Activated CD8-positive, alpha-beta memory T cell treated with anti-CD3 and anti-CD28 coated beads, Interleukin-2, amount 10 ng/mL, durations not matched to agents 7 days and 5 days (primary cell): ENCODE data around the gene MYL5. TPM values are rescaled to one million over a fixed set of nuclear protein-coding genes. Genes with fewer than 3 reads are reported as not detected.

Source experiments
- ATAC-seq: fragments of 150-1000 bp; cut with Tn5 transposase; one replicate; pipeline ENCODE4 v1.10.0; 2021; ENCODE audit warnings: moderate library complexity
- CTCF ChIA-PET: fragments of 350-600 bp; sonication (Branson Sonifier 250); formaldehyde crosslinking; loops from one replicate; lab custom pipeline; 2021; ENCODE audit warnings: antibody characterized with exemption; lab: Charles Lee
- DNase-seq: peaks from one replicate; pipeline ENCODE4 v3.0.0-alpha.2; 2020
- H3K27ac Mint-ChIP-seq: one replicate; pipeline ENCODE4 v1.8.0; 2021; ENCODE audit warnings: mild to moderate bottlenecking, mixed read lengths
- H3K27me3 Mint-ChIP-seq: one replicate; pipeline ENCODE4 v1.8.0; 2021; ENCODE audit warnings: mixed read lengths
- H3K36me3 Mint-ChIP-seq: one replicate; pipeline ENCODE4 v1.8.0; 2021; ENCODE audit warnings: mild to moderate bottlenecking, mixed read lengths
- H3K4me1 Mint-ChIP-seq: one replicate; pipeline ENCODE4 v1.8.0; 2021; ENCODE audit warnings: mixed read lengths
- H3K4me3 Mint-ChIP-seq: one replicate; pipeline ENCODE4 v1.8.0; 2021; ENCODE audit warnings: mild to moderate bottlenecking, moderate library complexity, mixed read lengths
- H3K9me3 Mint-ChIP-seq: one replicate; pipeline ENCODE4 v1.8.0; 2022; ENCODE audit warnings: low read depth, mixed read lengths
- total RNA-seq, 2 experiments: library from RNA; stranded (reverse); gene quantifications; one replicate each; pipeline ENCODE4 v1.2.3, GENCODE V29; 2021

The MYL5 gene
- total RNA-seq, 2 experiments from 2014 or later: 14.3 to 19.8 TPM

DNA sequence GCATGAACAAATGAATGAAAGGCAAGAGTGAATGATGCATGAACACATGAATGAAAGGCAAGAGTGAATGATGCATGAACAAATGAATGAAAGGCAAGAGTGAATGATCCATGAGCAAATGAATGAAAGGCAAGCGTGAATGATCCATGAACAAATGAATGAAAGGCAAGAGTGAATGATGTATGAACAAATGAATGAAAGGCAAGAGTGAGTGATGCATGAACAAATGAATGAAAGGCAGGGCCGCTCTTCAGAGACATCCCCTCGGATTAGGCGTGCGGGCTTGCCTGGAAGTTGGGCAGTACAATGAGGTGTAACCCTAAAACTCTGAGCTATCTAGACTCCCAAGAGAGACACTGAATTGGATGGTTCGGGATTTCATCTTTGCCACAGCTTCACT, 35.0 kb downstream of the MYL5 start:
- no peak for DNase-seq
- no peak for ATAC-seq
- Mint-ChIP-seq H3K27me3 (no peaks in the 10 kb centered on the region), H3K36me3 (peaks cover 18% of the 10 kb centered on the region), H3K27ac (no peak overlapping the region), H3K4me1 (peaks cover 11% of the 10 kb centered on the region), H3K9me3 (no peaks in the 10 kb centered on the region), H3K4me3 (no peak overlapping the region)
- CTCF ChIA-PET: interaction anchor here (0.5 kb wide), 1 partner anchor 214 kb away, joined by 3 read pairs; no protein-coding TSS in a partner anchor

DNA sequence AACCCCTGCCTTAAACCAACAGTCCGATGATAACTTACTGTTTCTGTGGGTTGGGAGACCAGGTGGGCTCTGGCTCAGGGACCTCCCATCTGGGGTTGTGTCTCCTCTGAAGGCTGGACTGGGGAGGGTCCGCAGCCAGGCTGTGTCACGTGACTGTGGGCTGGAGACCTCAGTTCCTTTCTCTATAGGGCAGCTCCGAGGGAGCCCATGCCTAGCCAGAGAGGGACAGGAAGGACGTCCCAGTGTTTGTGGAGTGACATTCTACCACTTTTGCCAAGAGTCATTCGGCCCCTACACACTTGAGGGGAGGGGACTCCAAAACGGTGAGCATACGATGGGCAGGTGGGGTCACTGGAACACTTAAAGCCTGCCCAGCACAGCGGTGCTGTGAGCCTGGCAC, 35.8 kb downstream of the MYL5 start:
- no peak for DNase-seq
- Mint-ChIP-seq H3K27ac (no peak overlapping the region), H3K4me1 (peaks cover 11% of the 10 kb centered on the region), H3K4me3 (no peak overlapping the region), H3K9me3 (no peaks in the 10 kb centered on the region), H3K27me3 (no peaks in the 10 kb centered on the region), H3K36me3 (peaks cover 21% of the 10 kb centered on the region)
- CTCF ChIA-PET: interaction anchor here (0.5 kb wide), 1 partner anchor 215 kb away, joined by 3 read pairs; no protein-coding TSS in a partner anchor
- no peak for ATAC-seq

DNA sequence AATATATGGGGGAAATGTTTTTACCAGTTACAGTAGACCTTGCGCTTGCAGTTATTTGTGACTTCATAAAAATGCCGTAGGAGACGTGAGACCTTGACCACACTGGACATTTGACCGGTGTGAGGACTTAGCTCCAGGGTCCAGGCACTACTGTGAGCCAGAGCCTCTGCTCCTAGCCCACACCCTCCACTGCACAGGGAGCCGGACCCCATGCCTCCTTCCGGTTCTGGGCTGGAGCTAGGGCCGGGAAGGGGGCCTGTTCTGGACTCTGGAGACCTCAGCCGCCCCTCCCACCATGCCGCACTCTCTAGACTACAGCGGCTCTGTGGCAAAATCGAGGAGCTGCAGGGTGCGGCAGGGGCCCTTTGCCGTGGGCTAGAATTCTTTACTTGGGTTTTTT, 36.6 kb downstream of the MYL5 start:
- no peaks in the 10 kb centered on the region for H3K27me3 Mint-ChIP-seq
- H3K27ac Mint-ChIP-seq: no peak overlapping the region
- ATAC-seq: no peak
- no peak overlapping the region for H3K4me3 Mint-ChIP-seq
- DNase-seq: no peak
- H3K9me3 Mint-ChIP-seq: no peaks in the 10 kb centered on the region
- CTCF ChIA-PET: no interaction called here
- H3K36me3 Mint-ChIP-seq: peaks cover 21% of the 10 kb centered on the region
- H3K4me1 Mint-ChIP-seq: peaks cover 11% of the 10 kb centered on the region

DNA sequence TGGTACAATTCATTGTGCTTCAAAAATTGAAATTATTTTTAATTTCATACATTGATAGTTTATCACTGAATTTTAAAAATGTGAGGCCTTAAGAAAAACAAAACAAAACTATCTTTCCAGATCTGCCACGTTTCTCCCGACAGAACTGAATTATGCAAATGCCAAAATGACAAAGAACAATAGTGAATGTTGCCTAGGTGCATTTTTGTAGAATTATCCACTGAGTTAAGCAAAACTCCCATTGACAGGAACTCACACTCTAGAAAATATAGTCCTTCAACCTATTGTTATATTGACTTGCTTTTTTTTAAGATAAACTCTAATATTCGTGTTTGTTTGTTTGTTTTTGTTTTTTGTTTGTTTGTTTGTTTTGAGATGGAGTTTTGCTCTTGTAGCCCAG, 37.8 kb downstream of the MYL5 start:
- no peak overlapping the region for H3K27ac Mint-ChIP-seq
- DNase-seq (no peak), ATAC-seq (no peak)
- H3K9me3 Mint-ChIP-seq: no peaks in the 10 kb centered on the region
- CTCF ChIA-PET: no interaction called here
- H3K4me1 Mint-ChIP-seq: peaks cover 14% of the 10 kb centered on the region
- H3K27me3 Mint-ChIP-seq: no peaks in the 10 kb centered on the region
- H3K36me3 Mint-ChIP-seq: peaks cover 21% of the 10 kb centered on the region
- H3K4me3 Mint-ChIP-seq: no peak overlapping the region

DNA sequence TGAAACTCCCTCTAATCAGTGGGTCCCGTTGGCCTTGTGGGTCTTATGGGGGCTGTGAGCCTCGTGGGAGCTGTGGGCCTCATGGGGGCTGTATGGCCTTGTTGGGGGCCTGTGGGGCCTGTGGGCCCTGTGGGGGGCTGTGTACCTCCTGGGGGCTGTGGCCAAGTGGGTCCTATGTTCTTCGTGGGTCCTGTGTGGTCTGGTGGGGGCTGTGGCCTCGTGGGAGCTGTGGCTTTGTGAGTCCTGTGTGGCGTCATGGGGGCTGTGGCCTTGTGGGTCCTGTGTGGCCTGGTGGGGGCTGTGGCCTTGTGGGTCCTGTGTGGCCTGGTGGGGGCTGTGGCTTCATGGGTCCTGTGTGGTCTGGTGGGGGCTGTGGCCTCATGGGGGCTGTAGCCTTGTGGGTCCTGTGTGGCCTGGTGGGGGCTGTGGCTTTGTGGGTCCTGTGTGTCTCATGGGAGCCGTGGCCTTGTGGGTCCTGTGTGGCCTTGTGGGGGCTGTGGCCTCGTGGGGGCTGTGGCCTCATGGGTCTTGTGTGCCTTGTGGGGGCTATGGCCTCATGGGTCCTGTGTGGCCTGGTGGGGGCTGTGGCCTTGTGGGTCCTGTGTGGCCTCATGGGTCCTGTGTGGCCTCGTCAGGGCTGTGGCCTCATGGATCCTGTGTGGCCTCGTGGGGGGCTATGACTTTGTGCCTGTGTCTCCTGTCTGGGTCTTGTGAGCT, 38.7 kb downstream of the MYL5 start:
- H3K27me3 Mint-ChIP-seq: no peaks in the 10 kb centered on the region
- CTCF ChIA-PET: interaction anchor here (0.6 kb wide), 1 partner anchor 219 kb away, joined by 3 read pairs; the partner anchor contains the start of genes GAK and TMEM175
- peaks cover 21% of the 10 kb centered on the region for H3K36me3 Mint-ChIP-seq
- DNase-seq: no peak
- no peak overlapping the region for H3K27ac Mint-ChIP-seq
- H3K4me3 Mint-ChIP-seq: no peak overlapping the region
- H3K9me3 Mint-ChIP-seq: no peaks in the 10 kb centered on the region
- H3K4me1 Mint-ChIP-seq: peaks cover 16% of the 10 kb centered on the region
- no peak for ATAC-seq

DNA sequence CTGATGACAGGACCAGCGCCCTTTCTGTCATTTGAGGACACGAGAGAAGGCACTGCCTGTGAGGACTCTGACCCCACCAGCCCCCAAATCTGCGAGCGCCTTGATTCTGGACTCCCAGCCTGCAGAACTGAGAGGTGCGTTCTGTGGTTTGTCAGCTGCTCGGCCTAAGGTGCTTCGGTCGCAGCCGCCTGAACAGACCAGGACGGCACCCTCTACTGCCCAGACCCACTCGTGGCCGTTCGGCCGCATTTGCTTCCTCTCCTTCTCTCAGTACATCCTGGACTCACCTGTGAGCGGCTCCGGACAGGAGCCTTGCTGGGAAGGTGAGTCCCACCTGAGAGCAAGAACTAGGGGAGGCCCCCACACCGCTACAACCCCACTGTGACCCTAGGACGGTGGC, 39.7 kb downstream of the MYL5 start:
- Mint-ChIP-seq H3K4me3 (no peak overlapping the region), H3K9me3 (no peaks in the 10 kb centered on the region), H3K27ac (no peak overlapping the region), H3K27me3 (no peaks in the 10 kb centered on the region), H3K4me1 (peaks cover 11% of the 10 kb centered on the region), H3K36me3 (peaks cover 16% of the 10 kb centered on the region)
- DNase-seq: no peak
- no peak for ATAC-seq
- CTCF ChIA-PET: no interaction called here

DNA sequence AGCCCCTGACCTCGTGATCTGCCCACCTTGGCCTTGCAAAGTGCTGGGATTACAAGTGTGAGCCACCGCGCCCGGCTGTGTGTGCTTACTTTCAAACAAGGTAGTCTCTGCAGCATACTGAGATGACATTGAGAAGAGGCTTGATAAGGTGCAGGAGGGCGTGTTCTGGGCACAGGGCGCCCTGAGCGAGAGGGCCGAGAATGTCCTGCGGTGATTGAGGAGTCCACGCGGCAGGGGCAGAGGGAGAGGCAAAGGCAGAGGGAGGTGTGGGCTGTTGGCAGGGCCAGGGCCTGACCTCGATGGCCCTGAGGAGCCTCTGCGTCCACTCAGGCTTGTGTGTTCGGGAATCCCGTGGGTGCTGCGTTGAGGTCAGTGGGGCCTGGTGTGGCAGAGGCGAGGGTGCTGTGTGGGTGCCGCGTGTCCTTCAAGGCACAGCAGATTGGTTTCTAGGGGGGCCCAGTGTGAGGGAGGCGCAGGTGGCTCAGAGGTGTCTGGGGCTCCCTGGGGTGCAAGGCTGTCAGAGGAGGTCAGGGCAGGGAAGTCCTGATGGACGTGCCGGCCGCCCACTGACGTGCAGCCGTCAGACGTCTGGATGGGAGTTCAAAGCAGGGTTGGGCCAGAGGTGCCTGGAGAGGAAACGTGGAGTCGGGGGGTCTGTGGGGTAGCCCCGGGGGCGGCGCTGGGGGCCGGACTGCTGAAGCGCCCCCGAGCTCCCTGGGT, 43.4 kb downstream of the MYL5 start:
- no peak for ATAC-seq
- CTCF ChIA-PET: interaction anchor here (2.1 kb wide), 1 partner anchor 25 kb away, joined by 5 read pairs; no protein-coding TSS in a partner anchor
- no peak overlapping the region for H3K4me3 Mint-ChIP-seq
- no peak for DNase-seq
- no peak overlapping the region for H3K27ac Mint-ChIP-seq
- peaks cover 2% of the 10 kb centered on the region for H3K9me3 Mint-ChIP-seq
- no peaks in the 10 kb centered on the region for H3K27me3 Mint-ChIP-seq
- H3K36me3 Mint-ChIP-seq: peaks cover 32% of the 10 kb centered on the region
- H3K4me1 Mint-ChIP-seq: peaks cover 6% of the 10 kb centered on the region

DNA sequence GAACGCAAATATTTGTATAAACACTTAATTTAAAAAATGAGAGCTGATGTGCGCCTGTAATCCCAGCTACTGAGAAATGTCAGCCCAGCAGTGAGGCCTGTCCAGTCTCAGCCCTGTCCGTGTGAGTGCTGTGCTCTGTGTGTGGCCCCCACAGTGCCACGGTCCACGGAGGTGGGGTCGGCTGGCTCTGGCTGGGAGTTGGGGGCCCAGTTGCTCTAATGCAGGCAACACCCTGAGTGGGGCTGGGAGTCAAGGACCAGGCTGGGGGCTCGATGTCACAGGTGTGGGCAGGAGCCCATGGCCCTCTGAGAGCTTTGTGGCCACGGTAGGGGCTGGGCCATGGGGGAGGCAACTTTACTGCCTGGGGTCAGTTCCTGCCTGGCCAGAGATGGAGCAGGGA, 44.1 kb downstream of the MYL5 start:
- DNase-seq (no peak), ATAC-seq (no peak)
- Mint-ChIP-seq H3K4me3 (no peak overlapping the region), H3K4me1 (peaks cover 5% of the 10 kb centered on the region), H3K36me3 (peaks cover 39% of the 10 kb centered on the region), H3K27ac (no peak overlapping the region), H3K27me3 (no peaks in the 10 kb centered on the region), H3K9me3 (peaks cover 2% of the 10 kb centered on the region)
- CTCF ChIA-PET: interaction anchor here (2.1 kb wide), 1 partner anchor 24 kb away, joined by 5 read pairs; no protein-coding TSS in a partner anchor

DNA sequence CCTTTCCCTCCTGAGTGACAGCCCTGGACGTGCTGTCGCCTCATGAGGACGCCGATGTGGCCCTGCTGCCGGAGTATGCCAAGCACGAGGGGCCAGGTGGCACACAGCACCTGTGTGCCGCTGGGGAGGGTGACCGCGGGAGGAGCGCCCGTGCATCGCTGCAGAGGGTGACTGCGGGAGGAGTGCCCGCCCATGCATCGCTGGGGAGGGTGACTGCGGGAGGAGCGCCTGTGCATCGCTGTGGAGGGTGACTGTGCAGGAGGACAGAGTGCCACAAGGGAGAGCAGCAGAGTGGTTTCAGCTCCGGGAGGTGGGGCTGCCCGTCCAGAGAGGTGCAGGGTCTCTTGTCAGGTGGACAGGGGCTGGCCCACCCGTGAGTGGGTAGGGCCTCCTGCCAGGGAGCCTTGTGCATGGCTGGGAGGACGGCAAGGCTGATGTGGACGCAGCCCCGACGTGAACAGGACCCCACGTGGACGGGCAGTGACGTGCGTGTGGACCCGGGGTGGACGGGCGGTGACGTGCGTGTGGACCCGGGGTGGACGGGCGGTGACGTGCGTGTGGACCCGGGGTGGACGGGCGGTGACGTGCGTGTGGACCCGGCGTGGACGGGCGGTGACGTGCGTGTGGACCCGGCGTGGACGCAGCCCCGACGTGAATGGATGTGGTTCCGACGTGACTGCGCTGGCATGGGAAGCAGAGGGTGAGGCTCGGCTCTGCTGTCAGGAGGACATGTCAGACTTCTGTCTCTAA, 45.9 kb downstream of the MYL5 start:
- H3K4me1 Mint-ChIP-seq: peaks cover 7% of the 10 kb centered on the region
- no peak overlapping the region for H3K27ac Mint-ChIP-seq
- peaks cover 2% of the 10 kb centered on the region for H3K9me3 Mint-ChIP-seq
- no peak for DNase-seq
- peaks cover 41% of the 10 kb centered on the region for H3K36me3 Mint-ChIP-seq
- CTCF ChIA-PET: no interaction called here
- no peak overlapping the region for H3K4me3 Mint-ChIP-seq
- H3K27me3 Mint-ChIP-seq: no peaks in the 10 kb centered on the region
- ATAC-seq: peak; percentile 27

DNA sequence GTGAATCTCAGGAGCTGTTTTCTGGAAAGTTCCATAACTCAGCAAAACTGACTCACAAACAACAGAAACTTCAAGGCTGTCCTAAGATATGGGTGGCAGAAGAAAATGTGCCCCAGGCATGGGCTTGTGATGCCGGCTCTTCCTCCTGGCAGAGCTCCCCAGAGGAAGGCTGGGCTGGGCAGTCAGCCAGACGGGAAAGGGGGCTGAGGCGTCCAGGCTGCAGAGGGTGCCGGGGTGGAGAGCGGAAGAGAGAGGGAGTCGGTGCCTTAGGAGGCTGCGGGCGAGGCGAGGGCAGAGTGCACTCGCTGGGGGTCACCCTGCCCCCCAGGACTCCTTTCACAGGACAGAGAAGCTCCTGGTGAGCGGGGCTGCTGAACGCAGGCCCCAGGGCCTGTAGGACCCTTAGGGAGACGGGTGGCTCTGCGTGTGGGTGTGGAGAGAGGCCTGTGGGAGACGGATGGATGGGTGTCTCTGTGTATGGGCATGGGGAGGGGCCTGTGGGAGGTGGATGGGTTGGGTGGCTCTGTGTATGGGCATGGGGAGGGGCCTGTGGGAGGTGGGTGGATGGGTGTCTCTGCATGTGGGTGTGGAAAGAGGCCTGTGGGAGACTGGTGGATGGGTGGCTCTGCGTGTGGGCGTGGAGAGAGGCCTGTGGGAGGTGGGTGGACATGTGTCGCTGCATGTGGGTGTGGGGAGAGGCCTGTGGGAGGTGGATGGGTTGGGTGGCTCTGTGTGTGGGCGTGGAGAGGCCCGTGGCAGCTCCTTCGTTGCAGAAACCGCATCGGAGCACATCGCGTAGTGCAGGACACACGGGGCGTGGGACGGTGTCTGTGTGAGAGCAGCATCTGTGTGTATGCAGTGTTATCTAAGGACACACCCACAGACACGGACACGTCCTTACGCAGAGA, 47.2 kb downstream of the MYL5 start:
- DNase-seq: no peak
- Mint-ChIP-seq H3K4me1 (peaks cover 7% of the 10 kb centered on the region), H3K9me3 (peaks cover 2% of the 10 kb centered on the region), H3K27me3 (no peaks in the 10 kb centered on the region), H3K27ac (no peak overlapping the region), H3K4me3 (no peak overlapping the region), H3K36me3 (peaks cover 41% of the 10 kb centered on the region)
- CTCF ChIA-PET: no interaction called here
- no peak for ATAC-seq

DNA sequence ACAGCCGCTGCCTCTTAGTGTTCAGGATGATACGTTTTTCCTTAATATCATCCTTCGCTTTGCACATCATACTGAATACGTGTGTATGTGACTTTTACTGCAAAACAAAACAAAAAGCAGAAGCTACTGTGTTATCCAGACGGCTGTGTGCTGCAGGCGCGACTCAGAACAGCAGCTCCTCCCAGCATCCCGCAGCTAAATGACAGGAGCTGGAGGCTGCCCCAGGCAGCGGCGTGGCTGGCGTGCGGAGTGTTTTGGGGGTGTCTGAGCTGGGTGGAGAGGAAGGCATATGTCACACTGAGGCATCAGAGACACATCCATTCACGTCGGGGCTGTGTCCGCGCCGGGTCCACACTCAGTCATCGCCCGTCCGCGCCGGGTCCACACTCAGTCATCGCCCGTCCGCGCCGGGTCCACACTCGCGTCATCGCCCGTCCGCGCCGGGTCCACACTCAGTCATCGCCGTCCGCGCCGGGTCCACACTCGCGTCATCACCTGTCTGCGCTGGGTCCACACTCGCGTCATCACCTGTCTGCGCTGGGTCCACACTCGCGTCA, 47.9 kb downstream of the MYL5 start:
- H3K4me1 Mint-ChIP-seq: peaks cover 4% of the 10 kb centered on the region
- peaks cover 41% of the 10 kb centered on the region for H3K36me3 Mint-ChIP-seq
- H3K27ac Mint-ChIP-seq: no peak overlapping the region
- CTCF ChIA-PET: no interaction called here
- no peak overlapping the region for H3K4me3 Mint-ChIP-seq
- peaks cover 2% of the 10 kb centered on the region for H3K9me3 Mint-ChIP-seq
- ATAC-seq (no peak), DNase-seq (no peak)
- no peaks in the 10 kb centered on the region for H3K27me3 Mint-ChIP-seq

DNA sequence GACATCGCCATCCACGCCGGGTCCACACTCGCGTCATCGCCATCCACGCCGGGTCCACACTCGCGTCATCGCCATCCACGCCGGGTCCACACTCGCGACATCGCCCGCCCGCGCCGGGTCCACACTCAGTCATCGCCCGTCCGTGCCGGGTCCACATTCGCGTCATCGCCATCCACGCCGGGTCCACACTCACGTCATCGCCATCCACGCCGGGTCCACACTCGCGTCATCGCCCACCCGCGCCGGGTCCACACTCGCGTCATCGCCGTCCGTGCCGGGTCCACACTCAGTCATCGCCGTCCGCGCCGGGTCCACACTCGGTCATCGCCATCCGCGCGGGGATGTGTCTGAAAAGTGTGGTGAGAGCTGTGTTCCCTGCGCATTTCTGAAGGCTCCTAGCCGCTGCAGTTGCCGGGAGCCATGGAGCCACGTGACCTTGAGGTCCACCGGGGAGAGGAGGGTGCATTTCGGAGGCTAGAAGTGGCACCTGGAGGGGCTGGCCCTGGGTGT, 48.6 kb downstream of the MYL5 start:
- CTCF ChIA-PET: no interaction called here
- Mint-ChIP-seq H3K4me1 (peaks cover 2% of the 10 kb centered on the region), H3K4me3 (no peak overlapping the region), H3K27ac (no peak overlapping the region), H3K36me3 (peaks cover 41% of the 10 kb centered on the region), H3K27me3 (no peaks in the 10 kb centered on the region), H3K9me3 (peaks cover 2% of the 10 kb centered on the region)
- ATAC-seq (no peak), DNase-seq (no peak)
